Right ventricle myocardium inferior (tissue), 1 donor: ENCODE data around the gene ACOX1. TPM values are rescaled to one million over a fixed set of nuclear protein-coding genes. Genes with fewer than 3 reads are reported as not detected.

Experiments
- total RNA-seq: library from RNA; stranded (reverse); fragmentation: NEBNext Ultra II Directional; extraction: Animal tissue kit (Norgen Biotek cat#: 25700); gene quantifications from one replicate; pipeline ENCODE4 v1.2.1, GENCODE V29; 2021
- donor health status: DM: no; HTN: yes; CAD: no; lungs with severe emphysema.

ACOX1 gene
- total RNA-seq, 1 donor from 2014 or later = 80.9 TPM

Other genes starting within 250 kb of the ACOX1 start
- gene GALK1, start 214.0 kb downstream of the ACOX1 start, total RNA-seq = 23.8 TPM
- gene UNK, start 194.4 kb downstream of the ACOX1 start, total RNA-seq = 16.0 TPM
- gene UNC13D, start 134.8 kb downstream of the ACOX1 start, total RNA-seq = 10.7 TPM
- 151 TPM for gene WBP2, start 123.8 kb downstream of the ACOX1 start, total RNA-seq
- 39.4 TPM for gene TRIM47, start 100.6 kb downstream of the ACOX1 start, total RNA-seq
- gene TRIM65, start 82.2 kb downstream of the ACOX1 start, total RNA-seq = 11.3 TPM
- gene MRPL38, start 74.3 kb downstream of the ACOX1 start, total RNA-seq = 115 TPM
- 3.5 TPM for gene FBF1, start 38.1 kb downstream of the ACOX1 start, total RNA-seq
- 9.4 TPM for gene TEN1, start 74 bp upstream of the ACOX1 start, total RNA-seq
- gene CDK3, start 21.7 kb upstream of the ACOX1 start, total RNA-seq = 2.2 TPM
- 0.11 TPM for gene EVPL, start 48.1 kb upstream of the ACOX1 start, total RNA-seq
- 60.1 TPM for gene SRP68, start 93.4 kb upstream of the ACOX1 start, total RNA-seq
- not detected for gene GALR2, start 95.6 kb upstream of the ACOX1 start, total RNA-seq
- gene ZACN, start 100.0 kb upstream of the ACOX1 start, total RNA-seq = not detected
- 70.9 TPM for gene EXOC7, start 124.6 kb upstream of the ACOX1 start, total RNA-seq
- gene FOXJ1, start 162.1 kb upstream of the ACOX1 start, total RNA-seq = not detected